Measurements from ENCODE around the gene SQSTM1.

DNA sequence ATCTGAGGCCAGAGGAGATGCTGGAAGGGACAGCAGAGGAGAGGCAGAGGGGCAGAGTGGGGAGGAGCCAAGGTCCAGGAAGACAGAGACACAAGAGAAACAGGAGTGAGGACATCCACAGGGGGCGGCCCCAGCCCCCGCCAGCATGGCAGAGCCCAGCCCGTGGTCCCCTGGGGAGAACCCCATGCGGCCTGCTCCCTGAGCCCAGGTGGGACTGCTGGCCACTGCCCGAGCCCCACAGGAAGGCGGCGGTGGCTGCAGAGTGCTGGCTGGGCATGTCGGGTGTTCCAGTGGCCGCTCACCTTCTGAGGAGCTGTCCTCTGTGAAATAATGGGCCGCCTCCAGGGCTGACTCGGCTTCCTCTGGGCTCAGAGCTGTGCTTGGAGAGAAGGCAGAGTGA, 46.8 kb downstream of the SQSTM1 start:
- TF ChIP-seq, protein P1, sequence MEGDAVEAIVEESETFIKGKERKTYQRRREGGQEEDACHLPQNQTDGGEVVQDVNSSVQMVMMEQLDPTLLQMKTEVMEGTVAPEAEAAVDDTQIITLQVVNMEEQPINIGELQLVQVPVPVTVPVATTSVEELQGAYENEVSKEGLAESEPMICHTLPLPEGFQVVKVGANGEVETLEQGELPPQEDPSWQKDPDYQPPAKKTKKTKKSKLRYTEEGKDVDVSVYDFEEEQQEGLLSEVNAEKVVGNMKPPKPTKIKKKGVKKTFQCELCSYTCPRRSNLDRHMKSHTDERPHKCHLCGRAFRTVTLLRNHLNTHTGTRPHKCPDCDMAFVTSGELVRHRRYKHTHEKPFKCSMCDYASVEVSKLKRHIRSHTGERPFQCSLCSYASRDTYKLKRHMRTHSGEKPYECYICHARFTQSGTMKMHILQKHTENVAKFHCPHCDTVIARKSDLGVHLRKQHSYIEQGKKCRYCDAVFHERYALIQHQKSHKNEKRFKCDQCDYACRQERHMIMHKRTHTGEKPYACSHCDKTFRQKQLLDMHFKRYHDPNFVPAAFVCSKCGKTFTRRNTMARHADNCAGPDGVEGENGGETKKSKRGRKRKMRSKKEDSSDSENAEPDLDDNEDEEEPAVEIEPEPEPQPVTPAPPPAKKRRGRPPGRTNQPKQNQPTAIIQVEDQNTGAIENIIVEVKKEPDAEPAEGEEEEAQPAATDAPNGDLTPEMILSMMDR (conservative IDR thresholded peaks at IDR 0.05; ENCODE audit: low read depth, low read length): no peak
- TF ChIP-seq EZH2 (IDR thresholded peaks at IDR 0.05; ENCODE audit: low read length, unreplicated experiment) (no peak), EZH2phosphoT487 (IDR thresholded peaks at IDR 0.05; ENCODE audit: borderline replicate concordance, low read length) (no peak)

All from PC-3 (cell line).